Measurements from ENCODE around the gene FBXO24. TPM values are rescaled to one million over a fixed set of nuclear protein-coding genes. Genes with fewer than 3 reads are reported as not detected.

FBXO24 gene
- total and polyA plus RNA-seq, 2 of the 4 experiments (the other 2 are of a cell fraction), result 0.43 to 0.54 TPM

GRCh38 chr7:100583132-100584053 lies 2.7 kb upstream of the FBXO24 start:
- dilution Hi-C loops (cut with HindIII; ENCODE audit: low sequenced_read_pairs, unreplicated experiment), result no loop called here
- Histone ChIP-seq H3K36me3 (ENCODE audit: control insufficient read depth, insufficient read depth, low read length) (peaks cover 39% of the 10 kb centered on the region), H3K79me1 (ENCODE audit: low read depth in 1 of 2, low read length in 2 of 2) (peaks cover 17 to 70% of the 10 kb centered on the region in 2 experiments), H3K56ac (ENCODE audit: extremely low read depth, insufficient read depth, low read length) (peak overlapping the region; percentile 35), H4K8ac (ENCODE audit: low read depth in 2 of 2, low read length in 2 of 2) (peak overlapping the region; percentile 81 to 97; a peak in 3 of 4 replicates), H2AK5ac (ENCODE audit: low read depth, low read length) (peak overlapping the region; percentile 100), H3K27ac (ENCODE audit: insufficient read depth, low read length) (peak overlapping the region; percentile 96), H3K4me3 (ENCODE audit: insufficient read depth, low read depth, low read length) (peak overlapping the region; percentile 36), H2BK5ac (ENCODE audit: low read depth, low read length, poor library complexity, severe bottlenecking) (peak overlapping the region; percentile 95), H2BK15ac (ENCODE audit: low read depth, low read length) (peak overlapping the region; percentile 74; the same call in 1 of the 3 replicates), H2BK120ac (ENCODE audit: low read depth, low read length) (peak overlapping the region; percentile 96), H3K4me2 (ENCODE audit: low read depth, low read length) (peak overlapping the region; percentile 88), H2BK20ac (ENCODE audit: low read depth, low read length) (peak overlapping the region; percentile 89), H3K4ac (ENCODE audit: low read depth, low read length) (peak overlapping the region; percentile 99), H4K91ac (ENCODE audit: insufficient read depth, low read depth, low read length) (peak overlapping the region; percentile 99), H3K14ac (replicated peaks; ENCODE audit: low read depth, low read length) (peak overlapping the region; percentile 96), H3K9ac (ENCODE audit: low read depth, low read length) (peak overlapping the region; percentile 91), H3K27me3 (ENCODE audit: control insufficient read depth, insufficient read depth, low read length) (no peaks in the 10 kb centered on the region), H3K9me3 (ENCODE audit: control insufficient read depth, insufficient read depth, low read length) (no peaks in the 10 kb centered on the region), H2AFZ (replicated peaks; ENCODE audit: low read length, poor library complexity) (peak overlapping the region; percentile 82), H3K23ac (ENCODE audit: low read depth, low read length) (peak overlapping the region; percentile 97), H3K9me1 (ENCODE audit: insufficient read depth, low read length) (peaks cover 5% of the 10 kb centered on the region), H3K18ac (ENCODE audit: low read depth, low read length) (peak overlapping the region; percentile 89), H3K4me1 (ENCODE audit: control insufficient read depth, insufficient read depth, low read length) (peaks cover 12% of the 10 kb centered on the region), H4K5ac (ENCODE audit: low read depth, low read length) (peak overlapping the region; percentile 97), H4K20me1 (ENCODE audit: insufficient read depth, low read length) (peaks cover 39% of the 10 kb centered on the region), H2AK9ac (replicated peaks; ENCODE audit: low read depth, low read length, poor library complexity) (peak overlapping the region; percentile 98)
- intact Hi-C loops (cut with micrococcal nuclease), result loop anchor here (10.0 kb wide), 1 partner anchor 251 kb away; no protein-coding TSS in a partner anchor
- DNase-seq (peak; percentile 67), ATAC-seq (ENCODE audit: low read depth) (no peak)
- 41% methylated on average over 7 of the region's 23 CpGs; no CpG with 5 or more reads in 1 of the 2 experiments for WGBS, 2 experiments (ENCODE audit: extremely low coverage in 2 of 2, insufficient read length in 1 of 2)
- in situ Hi-C loops (cut with MboI; ENCODE audit: low sequenced_read_pairs), result loop anchor here (25.0 kb wide), 1 partner anchor 279 kb away; the partner anchor contains the start of genes SLC12A9 and TRIP6
- ChIA-PET POLR2A (ENCODE audit: unreplicated experiment) (interaction anchor here (0.5 to 1.0 kb wide), 3 partner anchors 29 to 634 kb away, joined by 3 to 5 read pairs (median 3); partner anchors contain the start of genes MOSPD3 and PLOD3), CTCF (interaction anchor here (0.5 to 1.6 kb wide), 2 partner anchors 107 to 114 kb away, joined by 3 to 6 read pairs; no protein-coding TSS in a partner anchor)
- no TSS peak for BruUV-seq (replicated peaks)
- TF ChIP-seq SMC3 (IDR thresholded peaks at IDR 0.05; ENCODE audit: low read depth, low read length) (no peak), CTCF (conservative IDR thresholded peaks at IDR 0.05; ENCODE audit: low read depth, low read length) (no peak), BHLHE40 (IDR thresholded peaks at IDR 0.05; ENCODE audit: low read depth, low read length) (no peak)

Measured in IMR-90 (cell line).